Nephron (organoid): ENCODE results near the gene ACTN2.

Experiments used
- H3K27ac Mint-ChIP-seq, 3 experiments: 2 replicates each; pipeline ENCODE4 v1.8.0; 2020; ENCODE audit warnings: mixed read lengths in 3 of 3, mild to moderate bottlenecking in 2 of 3, moderate library complexity in 1 of 3
- H3K27me3 Mint-ChIP-seq: 2 replicates; pipeline ENCODE4 v1.8.0; 2021; ENCODE audit warnings: low read depth, mild to moderate bottlenecking, moderate library complexity, mixed read lengths
- H3K36me3 Mint-ChIP-seq: 2 replicates; pipeline ENCODE4 v1.8.0; 2020; ENCODE audit warnings: low read depth, mixed read lengths
- H3K4me1 Mint-ChIP-seq: 2 replicates; pipeline ENCODE4 v1.8.0; 2020; ENCODE audit warnings: mixed read lengths
- H3K4me3 Mint-ChIP-seq, 3 experiments: 2 replicates each; pipeline ENCODE4 v1.8.0; 2020; ENCODE audit warnings: mild to moderate bottlenecking in 3 of 3, mixed read lengths in 3 of 3, moderate library complexity in 2 of 3
- H3K9me3 Mint-ChIP-seq: 2 replicates; pipeline ENCODE4 v1.8.0; 2020; ENCODE audit warnings: mixed read lengths
- TF ChIP-seq, protein P1 (sequence below), 3 experiments: fragments of 200-600 bp; sonication (generic); IDR thresholded peaks; one replicate each; pipeline ENCODE4 v1.5.0; 2021; ENCODE audit warnings: antibody characterized with exemption in 3 of 3; ENCODE audit not compliant: unreplicated experiment in 3 of 3

The ACTN2 gene

DNA sequence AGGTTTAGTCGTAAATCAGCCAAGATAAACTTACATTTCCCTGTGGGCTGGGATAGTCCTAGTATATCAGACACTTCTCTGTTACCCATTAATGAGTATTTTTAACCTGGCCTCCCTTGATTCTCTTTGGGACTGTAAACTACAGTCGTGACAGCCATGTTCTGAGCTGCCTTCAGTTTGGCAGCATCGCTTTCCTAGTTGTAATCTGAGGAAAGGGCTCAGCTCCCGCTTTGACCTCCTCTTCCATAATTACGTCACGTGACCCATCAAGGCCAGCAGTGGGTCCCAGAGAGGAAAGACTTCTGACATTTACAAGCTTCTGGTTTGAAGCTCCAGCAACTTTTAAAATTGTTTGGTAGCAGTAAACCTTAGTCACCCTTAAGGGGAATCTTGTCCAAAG lies 74.2 kb downstream of the ACTN2 start:
- Mint-ChIP-seq H3K27me3 (no peaks in the 10 kb centered on the region), H3K27ac (peak overlapping the region in 1 of 3 experiments; percentile 59), H3K36me3 (no peaks in the 10 kb centered on the region), H3K4me1 (no peaks in the 10 kb centered on the region), H3K9me3 (no peaks in the 10 kb centered on the region), H3K4me3 (no peak overlapping the region)
- TF ChIP-seq, protein P1, sequence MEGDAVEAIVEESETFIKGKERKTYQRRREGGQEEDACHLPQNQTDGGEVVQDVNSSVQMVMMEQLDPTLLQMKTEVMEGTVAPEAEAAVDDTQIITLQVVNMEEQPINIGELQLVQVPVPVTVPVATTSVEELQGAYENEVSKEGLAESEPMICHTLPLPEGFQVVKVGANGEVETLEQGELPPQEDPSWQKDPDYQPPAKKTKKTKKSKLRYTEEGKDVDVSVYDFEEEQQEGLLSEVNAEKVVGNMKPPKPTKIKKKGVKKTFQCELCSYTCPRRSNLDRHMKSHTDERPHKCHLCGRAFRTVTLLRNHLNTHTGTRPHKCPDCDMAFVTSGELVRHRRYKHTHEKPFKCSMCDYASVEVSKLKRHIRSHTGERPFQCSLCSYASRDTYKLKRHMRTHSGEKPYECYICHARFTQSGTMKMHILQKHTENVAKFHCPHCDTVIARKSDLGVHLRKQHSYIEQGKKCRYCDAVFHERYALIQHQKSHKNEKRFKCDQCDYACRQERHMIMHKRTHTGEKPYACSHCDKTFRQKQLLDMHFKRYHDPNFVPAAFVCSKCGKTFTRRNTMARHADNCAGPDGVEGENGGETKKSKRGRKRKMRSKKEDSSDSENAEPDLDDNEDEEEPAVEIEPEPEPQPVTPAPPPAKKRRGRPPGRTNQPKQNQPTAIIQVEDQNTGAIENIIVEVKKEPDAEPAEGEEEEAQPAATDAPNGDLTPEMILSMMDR (IDR thresholded peaks at IDR 0.05; ENCODE audit: unreplicated experiment in 3 of 3): no peak

DNA sequence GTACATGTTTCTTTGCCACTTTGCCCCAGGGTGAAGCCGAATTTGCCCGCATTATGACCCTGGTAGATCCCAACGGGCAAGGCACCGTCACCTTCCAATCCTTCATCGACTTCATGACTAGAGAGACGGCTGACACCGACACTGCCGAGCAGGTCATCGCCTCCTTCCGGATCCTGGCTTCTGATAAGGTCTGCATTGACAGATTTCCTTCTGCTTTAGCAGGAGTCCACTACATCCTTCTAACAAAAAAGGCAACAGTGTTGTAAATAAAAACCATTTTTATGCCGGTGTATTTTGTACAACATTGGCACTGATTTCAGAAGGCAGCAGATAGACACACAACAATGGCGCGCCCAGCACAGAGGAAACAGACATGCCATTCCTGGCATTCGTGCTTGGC lies 74.7 kb downstream of the ACTN2 start:
- Mint-ChIP-seq H3K4me1 (no peaks in the 10 kb centered on the region), H3K36me3 (no peaks in the 10 kb centered on the region), H3K9me3 (no peaks in the 10 kb centered on the region), H3K4me3 (no peak overlapping the region), H3K27me3 (no peaks in the 10 kb centered on the region), H3K27ac (peak overlapping the region in 1 of 3 experiments; percentile 59)
- TF ChIP-seq, protein P1 (IDR thresholded peaks at IDR 0.05; ENCODE audit: unreplicated experiment in 3 of 3): no peak

DNA sequence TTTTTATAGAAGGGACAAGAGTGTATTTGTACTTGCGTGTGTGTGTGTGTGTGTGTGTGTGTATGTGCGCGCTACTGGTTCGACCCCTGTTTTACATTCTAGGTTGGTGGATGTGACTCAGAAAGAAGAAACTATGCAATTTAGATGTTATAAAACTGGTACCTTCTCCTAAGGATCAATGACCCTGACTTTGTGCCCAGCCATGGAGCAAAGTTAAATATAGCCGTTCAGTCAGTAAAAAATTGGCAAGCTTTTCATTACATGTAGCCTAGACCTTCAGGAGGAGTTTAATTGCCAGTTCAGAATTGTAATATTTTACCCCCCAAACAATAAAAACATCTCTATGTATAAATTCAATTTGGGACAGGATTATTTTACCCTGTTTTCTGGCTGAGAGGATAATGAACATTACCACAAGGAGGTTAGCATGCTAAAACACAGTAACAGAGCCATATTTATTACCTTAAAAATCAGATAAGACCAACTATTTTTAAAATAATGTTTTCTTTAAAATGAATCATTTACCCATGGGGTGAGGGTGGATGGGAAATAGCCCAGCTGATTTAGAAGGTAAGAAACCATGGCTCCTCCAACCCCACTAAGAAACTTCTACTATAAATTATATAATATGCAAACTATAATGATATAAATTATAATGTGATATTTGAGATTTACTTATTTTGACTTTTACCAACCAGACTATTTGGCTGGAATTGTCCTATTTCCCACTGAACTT lies 75.3 kb downstream of the ACTN2 start:
- Mint-ChIP-seq H3K27me3 (no peaks in the 10 kb centered on the region), H3K9me3 (no peaks in the 10 kb centered on the region)
- TF ChIP-seq, protein P1 (IDR thresholded peaks at IDR 0.05; ENCODE audit: unreplicated experiment in 3 of 3): no peak

DNA sequence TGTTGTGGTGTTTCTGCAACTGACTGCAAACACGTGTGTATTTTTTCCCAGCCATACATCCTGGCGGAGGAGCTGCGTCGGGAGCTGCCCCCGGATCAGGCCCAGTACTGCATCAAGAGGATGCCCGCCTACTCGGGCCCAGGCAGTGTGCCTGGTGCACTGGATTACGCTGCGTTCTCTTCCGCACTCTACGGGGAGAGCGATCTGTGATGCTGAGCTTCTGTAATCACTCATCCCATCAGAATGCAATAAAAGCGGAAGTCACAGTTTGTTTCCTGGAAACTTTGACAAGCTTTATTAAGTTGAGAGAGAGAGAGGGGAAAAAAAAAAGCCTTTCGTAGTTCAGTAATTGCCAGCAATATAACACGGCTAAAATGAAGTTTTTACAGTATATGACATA lies 76.1 kb downstream of the ACTN2 start:
- TF ChIP-seq, protein P1 (IDR thresholded peaks at IDR 0.05; ENCODE audit: unreplicated experiment in 3 of 3): no peak
- no peaks in the 10 kb centered on the region for H3K4me1 Mint-ChIP-seq
- H3K27me3 Mint-ChIP-seq: peaks cover 5% of the 10 kb centered on the region
- peak overlapping the region in 1 of 3 experiments; percentile 33 for H3K27ac Mint-ChIP-seq
- H3K9me3 Mint-ChIP-seq: no peaks in the 10 kb centered on the region
- no peak overlapping the region for H3K4me3 Mint-ChIP-seq
- no peaks in the 10 kb centered on the region for H3K36me3 Mint-ChIP-seq

More for the DNA sequence above, 75.3 kb downstream of the ACTN2 start:
- peak overlapping the region in 1 of 3 experiments; percentile 59 for H3K27ac Mint-ChIP-seq
- no peaks in the 10 kb centered on the region for H3K4me1 Mint-ChIP-seq
- no peak overlapping the region for H3K4me3 Mint-ChIP-seq
- no peaks in the 10 kb centered on the region for H3K36me3 Mint-ChIP-seq

DNA sequence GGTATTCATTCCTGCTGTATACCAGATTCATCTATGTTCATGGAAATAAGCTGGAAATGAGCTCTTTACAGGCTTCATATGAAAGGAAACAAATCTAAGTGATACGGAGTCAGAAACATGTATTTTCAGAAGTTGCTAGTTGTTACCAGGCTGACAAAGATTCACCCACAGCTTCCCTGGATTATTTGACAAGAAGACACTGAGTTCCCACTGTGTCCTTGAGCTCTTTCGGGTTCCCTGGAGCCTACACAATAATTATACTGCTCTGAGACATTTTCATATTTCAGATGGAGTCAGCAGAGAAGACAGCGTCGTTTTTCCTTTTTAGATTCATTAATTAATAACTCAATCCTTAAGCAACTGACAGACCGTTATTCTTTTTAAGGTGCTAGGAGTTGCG lies 79.5 kb downstream of the ACTN2 start:
- Mint-ChIP-seq H3K4me3 (no peak overlapping the region), H3K9me3 (no peaks in the 10 kb centered on the region), H3K4me1 (no peaks in the 10 kb centered on the region), H3K27ac (peak overlapping the region in 2 of 3 experiments; percentile 3 to 74), H3K36me3 (no peaks in the 10 kb centered on the region), H3K27me3 (peaks cover 8% of the 10 kb centered on the region)
- TF ChIP-seq, protein P1 (IDR thresholded peaks at IDR 0.05; ENCODE audit: unreplicated experiment in 3 of 3): no peak

DNA sequence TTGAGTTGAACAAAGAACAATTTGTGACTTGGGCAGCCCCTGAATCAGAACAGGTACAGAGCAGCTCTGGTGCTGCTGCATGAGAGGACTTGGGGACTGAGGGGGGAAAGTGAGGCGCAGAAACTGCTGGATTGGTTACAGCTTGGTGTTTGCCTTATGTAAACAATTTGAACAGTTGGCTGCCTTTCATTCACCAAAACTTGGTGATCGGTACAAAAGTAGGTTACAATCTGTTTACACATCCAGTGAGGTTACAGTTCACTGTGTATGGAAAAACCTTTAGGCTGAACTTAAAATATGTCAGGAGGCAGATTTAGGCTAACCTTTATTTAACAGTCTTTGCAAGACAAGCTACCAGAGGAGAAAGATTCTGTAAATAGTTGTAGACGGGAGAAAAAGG lies 80.2 kb downstream of the ACTN2 start:
- H3K4me1 Mint-ChIP-seq: no peaks in the 10 kb centered on the region
- no peaks in the 10 kb centered on the region for H3K36me3 Mint-ChIP-seq
- no peak overlapping the region for H3K4me3 Mint-ChIP-seq
- peak overlapping the region in 1 of 3 experiments; percentile 74 for H3K27ac Mint-ChIP-seq
- TF ChIP-seq, protein P1 (IDR thresholded peaks at IDR 0.05; ENCODE audit: unreplicated experiment in 3 of 3): no peak
- no peaks in the 10 kb centered on the region for H3K9me3 Mint-ChIP-seq
- peaks cover 8% of the 10 kb centered on the region for H3K27me3 Mint-ChIP-seq
